Stimulated activated CD8-positive, alpha-beta memory T cell treated with anti-CD3 and anti-CD28 coated beads, Interleukin-4, amount 100 ng/mL, for 48 hours (primary cell): ENCODE data around the gene PAQR6.

ENCODE experiments used
- DNase-seq: peaks from one replicate; pipeline ENCODE4 v3.0.0-alpha.2; 2020

Gene PAQR6, protein sequence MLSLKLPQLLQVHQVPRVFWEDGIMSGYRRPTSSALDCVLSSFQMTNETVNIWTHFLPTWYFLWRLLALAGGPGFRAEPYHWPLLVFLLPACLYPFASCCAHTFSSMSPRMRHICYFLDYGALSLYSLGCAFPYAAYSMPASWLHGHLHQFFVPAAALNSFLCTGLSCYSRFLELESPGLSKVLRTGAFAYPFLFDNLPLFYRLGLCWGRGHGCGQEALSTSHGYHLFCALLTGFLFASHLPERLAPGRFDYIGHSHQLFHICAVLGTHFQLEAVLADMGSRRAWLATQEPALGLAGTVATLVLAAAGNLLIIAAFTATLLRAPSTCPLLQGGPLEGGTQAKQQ

DNA sequence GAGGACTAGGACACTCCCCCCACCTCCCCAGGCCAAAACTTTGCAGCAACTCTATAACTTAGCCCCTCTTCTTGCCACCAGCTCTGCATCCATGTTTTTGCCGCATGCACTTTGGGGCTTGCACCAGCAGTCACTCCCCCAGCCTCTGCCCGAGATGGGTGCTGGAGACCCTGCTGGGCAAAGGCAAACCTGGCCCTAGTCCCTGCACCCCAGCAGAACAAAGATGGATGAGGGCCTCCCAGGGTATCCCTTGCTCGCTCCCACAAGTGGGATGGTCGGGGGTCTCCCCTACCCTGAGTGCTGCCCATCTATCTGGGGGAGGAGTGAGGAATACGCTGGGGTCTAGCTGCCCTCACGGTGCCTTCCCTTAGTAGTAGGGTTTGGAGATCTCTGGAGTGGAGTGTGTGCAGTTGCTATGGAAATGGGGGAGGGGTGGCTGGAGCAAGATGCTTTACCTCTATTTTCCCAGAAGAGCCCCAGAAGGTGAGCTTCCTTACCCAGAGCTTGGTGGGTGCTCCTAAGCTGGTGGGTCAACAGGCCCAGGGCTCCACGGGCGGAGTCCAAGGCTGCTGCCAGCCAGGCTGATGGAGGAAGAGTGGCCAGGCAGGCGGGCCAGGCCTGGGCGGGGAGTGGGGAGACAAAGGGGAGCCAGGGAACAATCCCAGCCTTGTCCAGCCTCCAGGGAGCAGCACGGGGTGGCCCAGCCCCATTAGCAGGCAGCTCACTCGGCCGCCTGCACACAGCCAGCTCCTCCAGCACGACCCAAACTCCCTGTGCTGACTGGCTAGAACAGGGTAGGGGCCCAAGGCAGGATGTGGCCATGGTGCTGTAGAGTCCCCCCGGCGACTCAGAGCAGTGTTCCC lies at the start of gene PAQR6:
PAQR6 (minus strand) TSS at position 597 of the 863 bp plus-strand sequence. CDS start 1,325 bp downstream, outside the sequence.
- DNase-seq: no peak

DNA sequence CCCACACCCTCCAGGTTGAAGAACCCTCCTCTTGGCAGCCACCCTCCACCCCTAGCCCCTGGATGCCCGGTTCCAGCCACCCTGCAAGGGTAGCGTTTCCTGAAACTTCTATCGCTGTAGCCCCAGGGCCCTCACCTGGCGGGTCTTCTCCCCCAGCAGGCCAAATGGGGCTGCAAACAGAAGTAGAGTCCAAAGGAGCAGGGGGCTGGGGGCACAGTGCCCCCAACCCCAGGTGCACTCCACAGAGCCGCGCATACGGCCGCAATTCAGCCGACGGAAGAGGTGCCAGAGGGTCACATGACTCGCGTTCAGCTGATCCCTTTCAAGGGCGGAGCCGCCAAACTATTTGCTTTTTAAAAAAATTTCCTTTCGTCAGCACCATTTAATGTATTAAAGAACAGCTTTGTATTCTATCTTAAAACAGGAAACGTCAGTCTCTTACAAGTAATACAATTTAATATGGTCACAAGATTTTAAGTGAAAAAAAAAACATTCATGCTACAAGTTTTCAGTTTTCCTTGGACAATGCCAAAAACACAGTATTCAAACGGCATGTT lies 47.6 kb upstream of the PAQR6 start, which contains the start of gene GLMP:
GLMP (minus strand) TSS at position 289 of the 557 bp plus-strand sequence; CDS start at position 255, 34 bp downstream.
- DNase-seq: peak; percentile 71

DNA sequence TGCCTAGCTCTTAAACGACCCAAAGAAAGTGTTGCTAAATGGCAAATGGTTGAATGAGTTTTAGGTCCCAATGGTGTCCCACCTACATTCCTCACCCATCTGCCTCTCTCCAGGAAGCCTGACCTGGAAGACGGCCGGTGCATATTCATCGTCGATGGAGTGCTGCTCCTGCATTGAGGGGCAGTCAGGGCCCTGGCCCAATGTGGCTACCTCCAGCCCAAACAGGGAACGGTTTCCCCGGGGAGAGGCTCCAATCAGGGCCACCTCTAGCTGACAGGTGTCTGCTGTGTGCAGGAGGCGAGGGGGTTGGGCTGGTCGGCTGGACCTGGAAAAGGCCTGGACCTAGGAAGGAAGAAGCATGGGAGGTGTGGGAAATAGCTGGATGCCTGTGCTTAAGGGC lies 46.0 kb upstream of the PAQR6 start:
- no peak for DNase-seq

DNA sequence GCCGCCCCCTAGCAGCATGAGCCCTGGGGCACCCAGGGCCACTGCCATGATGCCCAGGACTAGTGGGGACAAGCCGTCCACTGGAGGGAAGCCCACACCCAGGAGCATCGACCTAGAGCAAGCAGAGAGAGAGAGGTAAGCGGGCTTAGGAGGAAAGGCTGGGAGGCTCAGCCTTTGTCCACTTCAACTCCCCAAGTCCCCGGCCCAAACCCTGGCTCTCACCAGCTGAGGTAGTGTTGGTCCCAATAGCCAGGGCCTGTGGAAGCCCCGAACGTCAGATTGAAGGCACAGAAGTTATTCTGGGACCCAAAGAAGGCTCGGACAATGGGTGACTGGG lies 45.2 kb upstream of the PAQR6 start:
- DNase-seq: no peak

DNA sequence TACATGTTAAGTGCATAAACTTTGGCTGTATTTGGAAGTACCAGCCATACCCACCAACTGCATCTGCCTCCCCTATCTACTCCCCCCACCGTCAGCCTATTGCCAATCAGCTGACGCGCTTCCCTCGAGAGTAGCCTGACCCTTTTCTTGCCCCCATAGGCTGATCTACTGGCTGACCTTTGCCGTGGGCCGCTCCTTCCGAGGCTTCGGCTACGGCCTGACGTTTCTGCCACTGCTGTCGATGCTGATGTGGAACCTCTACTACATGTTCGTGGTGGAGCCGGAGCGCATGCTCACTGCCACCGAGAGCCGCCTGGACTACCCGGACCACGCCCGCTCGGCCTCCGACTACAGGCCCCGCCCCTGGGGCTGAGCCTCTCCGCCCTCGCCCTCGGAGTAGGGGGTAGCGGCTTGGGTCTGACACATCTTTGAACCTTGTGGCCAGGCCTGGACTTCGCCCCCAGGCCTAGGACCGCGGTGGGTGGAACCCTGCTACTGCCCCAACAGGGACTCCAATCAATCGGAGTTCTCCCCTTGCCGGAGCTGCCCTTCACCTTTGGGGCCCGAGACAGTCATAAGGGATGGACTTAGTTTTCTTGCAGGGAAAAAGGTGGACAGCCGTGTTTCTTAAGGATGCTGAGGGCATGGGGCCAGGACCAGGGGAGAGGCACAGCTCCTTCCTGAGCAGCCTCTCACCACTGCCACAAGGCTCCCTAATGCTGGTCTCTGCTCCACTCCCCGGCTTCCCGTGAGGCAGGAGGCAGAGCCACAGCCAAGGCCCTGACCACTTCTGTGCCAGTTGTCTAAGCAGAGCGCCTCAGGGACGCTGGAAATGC lies 43.6 kb upstream of the PAQR6 start:
- peak; percentile 44 for DNase-seq

DNA sequence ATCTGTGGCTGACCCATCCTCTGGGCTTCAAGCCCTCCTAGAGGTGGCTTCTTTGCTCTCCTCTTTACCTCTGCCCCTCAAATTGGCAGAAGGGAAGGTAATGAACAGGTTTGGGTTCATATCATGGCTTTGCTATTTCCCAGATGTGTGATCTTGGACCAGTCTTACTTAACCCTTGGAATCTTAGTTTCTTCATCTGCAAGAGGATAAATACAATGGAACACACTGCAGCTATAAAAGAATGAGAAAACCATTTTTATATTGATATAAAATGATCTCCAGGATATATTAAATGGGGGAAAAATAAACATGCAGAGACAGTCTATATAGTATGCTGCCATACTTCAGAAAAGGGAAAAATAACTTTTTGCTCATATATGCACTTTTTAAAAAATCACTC lies 42.0 kb upstream of the PAQR6 start:
- DNase-seq: no peak

DNA sequence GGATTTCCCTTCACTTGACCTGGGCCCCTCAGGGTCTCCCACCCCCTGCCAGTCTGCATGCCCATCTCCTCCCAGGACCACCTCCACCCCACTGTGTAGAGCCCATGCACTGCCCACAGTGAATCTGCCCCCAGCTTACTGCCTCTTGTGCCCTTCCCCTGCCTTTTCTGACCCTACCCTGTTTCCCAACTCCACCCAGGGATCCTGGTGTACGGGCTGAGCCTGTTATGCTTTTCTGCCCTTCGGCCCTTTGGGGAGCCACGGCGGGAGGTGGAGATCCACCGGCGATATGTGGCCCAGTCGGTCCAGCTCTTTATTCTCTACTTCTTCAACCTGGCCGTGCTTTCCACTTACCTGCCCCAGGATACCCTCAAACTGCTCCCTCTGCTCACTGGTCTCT lies 38.2 kb upstream of the PAQR6 start:
- no peak for DNase-seq

DNA sequence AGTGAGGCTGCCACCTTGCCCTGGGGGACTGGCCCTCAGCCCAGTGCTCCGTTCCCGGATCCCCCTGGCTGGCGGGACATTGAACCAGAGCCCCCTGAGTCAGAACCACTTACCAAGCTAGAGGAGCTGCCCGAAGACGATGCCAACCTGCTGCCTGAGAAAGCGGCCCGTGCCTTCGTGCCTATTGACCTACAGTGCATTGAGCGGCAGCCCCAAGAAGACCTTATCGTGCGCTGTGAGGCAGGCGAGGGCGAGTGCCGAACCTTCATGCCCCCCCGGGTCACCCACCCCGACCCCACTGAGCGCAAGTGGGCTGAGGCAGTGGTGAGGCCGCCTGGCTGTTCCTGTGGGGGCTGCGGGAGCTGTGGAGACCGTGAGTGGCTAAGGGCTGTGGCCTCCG lies 37.6 kb upstream of the PAQR6 start:
- DNase-seq: no peak

DNA sequence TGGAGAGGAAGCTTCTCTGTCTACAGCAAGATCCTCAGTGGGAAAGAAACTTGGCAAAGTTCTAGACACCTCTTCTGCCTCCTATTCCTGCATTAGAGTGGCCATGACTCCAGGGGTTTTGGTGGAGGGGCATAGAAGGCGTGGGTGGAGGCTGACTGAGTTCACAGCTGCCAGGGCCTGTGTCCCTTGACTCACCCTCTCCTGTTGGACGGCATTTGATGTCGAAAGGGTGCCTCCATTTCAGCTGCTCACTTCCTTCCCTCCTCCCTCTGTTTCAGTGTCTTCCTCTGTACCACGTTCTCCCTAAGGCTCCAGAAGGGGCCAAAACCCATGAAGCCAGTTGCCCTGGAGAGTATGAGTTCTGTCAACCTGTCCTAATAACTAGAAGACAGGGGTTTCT lies 36.9 kb upstream of the PAQR6 start:
- DNase-seq: no peak

DNA sequence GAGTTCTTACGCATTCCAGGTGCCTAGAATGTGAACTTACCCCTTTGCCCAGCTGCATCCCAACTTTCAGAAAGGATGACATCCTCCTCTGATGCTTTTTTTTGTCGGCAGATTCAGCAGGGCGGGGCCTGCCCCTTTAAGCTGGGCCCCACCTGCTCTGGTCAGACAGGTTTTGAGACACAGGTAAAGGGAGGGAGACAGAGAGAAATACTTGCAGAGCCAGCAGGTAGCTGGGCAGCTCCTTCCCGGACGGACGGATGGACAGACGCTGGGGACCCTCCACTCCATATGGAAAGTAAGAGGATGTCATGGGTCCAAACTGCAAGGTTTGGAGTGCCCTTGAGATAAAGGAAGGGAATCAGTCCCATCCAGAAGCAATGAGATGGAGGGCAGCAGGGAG lies 36.3 kb upstream of the PAQR6 start, which contains the start of gene TMEM79:
TMEM79 (plus strand) TSS at position 214 of the 400 bp plus-strand sequence. CDS start 902 bp downstream, outside the sequence.
- no peak for DNase-seq

DNA sequence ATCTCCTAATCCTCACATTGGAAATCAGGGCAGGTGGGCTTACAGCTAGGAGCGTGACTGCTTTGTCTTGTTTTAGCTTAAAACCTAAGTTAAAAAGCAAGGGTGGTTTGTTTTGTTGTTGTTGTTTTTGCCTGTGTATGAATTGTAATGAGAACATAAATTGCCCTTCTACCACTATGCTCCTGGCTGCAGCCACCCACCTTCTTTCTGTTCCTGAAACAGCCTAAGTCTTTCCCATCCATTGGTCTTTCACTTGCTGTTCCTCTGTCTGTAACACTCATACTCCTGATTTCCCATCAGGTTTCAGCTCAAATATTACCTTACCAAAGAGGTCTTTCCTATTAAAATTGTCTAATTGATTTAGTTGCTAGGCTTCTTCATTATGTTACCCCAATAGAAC lies 35.7 kb upstream of the PAQR6 start:
- no peak for DNase-seq

DNA sequence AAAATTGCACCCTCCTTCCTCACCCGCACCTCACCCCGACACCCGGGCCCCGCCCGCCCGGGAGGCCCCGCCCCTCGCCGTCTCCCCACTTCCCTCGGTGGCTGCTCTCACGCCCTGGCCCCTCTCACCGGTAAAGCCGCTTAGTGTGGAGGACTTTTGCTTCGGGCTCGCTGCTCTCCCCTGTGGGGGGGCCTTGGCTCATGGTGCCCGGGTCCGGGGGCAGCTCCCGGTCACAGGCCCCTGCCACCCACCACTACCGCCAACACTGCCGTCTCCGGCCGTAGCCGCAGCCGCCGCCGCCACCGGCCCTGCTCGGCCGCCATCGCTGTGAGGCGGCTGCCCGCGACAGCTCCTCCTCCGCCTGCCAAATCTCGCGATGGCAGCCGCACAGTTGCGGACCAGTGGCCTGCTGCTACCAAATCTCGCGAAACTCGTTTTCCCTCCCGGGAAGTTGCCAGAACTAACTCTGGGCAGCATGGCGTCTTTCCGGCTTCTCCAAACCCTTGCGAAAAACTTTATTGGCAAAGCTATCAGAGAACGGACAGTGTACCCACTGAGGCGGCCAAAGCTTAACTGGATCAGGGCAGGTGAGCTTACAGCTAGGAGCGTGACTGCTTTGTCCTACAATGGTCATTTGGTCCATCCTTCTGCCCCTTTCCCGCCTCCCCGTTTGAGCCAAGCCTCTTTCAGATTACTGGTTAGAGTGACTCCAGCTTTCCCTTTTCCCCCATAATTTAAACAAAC lies 34.8 kb upstream of the PAQR6 start, which contains the start of gene SMG5:
SMG5 (minus strand) TSS at position 347 of the 744 bp plus-strand sequence; CDS start at position 202, 145 bp downstream.
- peak; percentile 95 for DNase-seq

DNA sequence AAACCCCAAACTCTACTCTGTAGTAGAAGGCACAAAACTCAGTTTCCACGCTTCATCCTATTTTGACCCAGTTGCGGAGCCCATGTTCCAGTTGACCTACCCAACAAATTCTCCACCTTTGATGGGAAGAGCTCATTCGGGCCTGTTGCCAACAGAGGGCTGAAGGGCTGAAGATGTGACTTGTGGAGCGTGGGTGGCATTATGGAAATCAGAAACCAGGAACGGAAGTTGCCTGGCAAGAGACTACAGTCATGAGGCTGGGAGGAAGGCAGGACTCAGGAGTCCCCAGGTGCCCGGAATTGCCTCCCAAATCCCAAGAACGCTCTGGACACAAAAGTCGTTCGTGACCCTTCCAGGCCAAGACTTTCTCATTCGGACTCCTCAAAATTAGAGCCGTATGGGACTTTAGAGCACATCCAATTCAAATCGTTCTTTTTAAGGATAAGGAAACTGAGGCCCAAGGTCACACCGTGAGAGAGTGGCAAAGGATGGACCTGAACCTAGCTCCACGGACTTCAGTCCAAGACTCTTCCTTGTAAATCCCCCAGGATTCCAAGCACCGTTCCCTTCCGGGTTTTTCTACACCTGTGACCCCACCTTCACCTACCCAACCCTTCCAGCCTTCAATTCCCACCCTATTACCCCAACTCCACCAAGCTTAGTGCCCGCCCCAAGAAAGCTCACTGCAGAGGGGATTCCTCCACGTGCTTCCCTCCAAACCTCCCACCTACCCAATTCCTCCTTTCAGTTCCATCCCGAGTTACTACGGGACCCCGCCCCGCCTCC lies 34.0 kb upstream of the PAQR6 start:
- DNase-seq: peak; percentile 63

DNA sequence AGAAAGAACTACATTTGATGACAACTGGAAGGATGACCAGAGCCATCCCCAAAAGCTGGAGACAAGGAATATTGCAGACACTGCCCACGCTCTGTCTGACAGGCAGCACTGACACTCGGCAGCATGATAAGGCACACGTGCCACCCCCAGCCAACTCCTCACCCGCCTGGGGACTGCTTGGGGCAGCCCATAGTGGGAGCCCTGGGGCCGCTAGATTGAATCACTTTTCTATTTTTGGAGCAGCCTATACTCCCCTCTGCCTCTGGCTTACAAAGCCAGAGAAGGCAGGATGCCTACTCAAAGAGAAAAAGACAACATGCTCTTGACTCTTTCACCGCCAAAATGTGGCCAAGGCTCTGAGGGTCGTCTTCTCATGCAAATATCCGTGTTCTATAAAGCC lies 33.4 kb upstream of the PAQR6 start:
- DNase-seq: peak; percentile 70

DNA sequence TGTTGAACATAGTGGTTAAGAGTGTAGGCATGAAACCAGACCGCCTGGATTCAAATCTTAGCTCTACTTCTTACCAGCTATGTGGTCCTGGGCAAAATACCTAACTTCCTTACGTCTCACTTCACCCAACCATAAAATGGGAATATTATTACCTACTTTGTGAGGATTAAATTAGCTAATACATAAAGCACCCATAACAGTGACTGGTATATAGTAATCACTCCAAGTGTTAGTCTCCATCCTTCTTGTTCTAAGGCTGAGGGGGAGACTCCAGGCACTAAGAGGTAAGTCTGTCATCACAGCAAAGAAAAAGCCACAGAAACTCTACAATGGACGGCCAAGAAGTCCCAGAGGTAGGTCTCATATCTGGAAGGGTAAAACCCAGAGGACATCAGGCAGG lies 32.0 kb upstream of the PAQR6 start:
- no peak for DNase-seq

DNA sequence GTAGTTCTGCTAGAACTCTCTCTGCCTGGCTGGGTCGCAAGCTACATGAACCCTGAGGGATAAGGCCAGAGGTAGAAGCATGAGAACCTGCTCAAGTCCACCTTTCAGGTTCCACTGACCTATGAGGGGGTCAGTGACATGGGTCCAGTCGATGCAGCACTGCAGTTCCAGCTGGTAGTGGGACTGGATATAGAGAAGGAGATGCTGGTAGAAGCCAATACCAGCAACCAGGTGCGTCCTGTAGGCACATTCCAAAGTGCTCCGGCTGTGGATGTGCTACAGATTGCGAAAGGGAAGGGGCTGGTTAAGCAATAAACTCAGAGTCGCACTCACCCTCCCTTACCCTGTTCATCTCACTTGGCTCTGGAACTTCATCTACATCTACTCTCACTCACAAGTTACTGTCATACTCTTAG lies 29.1 kb upstream of the PAQR6 start:
- no peak for DNase-seq

DNA sequence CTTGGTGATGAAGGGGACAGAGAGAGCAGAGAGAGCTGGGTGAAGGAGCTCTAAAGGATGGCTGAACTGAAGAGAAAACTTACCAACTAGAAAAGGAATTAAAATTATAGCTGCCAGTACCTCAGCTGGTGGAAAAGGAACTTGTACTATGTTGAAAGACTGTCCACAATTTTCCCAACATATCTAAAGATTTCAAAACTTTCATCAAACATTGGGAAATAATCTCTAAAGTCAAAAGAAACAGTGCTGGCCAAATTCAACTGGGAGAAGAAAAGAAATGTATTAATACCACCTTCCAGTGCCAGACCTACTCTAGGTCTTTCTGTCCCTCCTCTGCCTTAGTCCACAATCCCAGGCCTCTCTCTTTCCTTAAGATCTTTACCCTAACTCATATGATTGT lies 28.7 kb upstream of the PAQR6 start:
- no peak for DNase-seq

DNA sequence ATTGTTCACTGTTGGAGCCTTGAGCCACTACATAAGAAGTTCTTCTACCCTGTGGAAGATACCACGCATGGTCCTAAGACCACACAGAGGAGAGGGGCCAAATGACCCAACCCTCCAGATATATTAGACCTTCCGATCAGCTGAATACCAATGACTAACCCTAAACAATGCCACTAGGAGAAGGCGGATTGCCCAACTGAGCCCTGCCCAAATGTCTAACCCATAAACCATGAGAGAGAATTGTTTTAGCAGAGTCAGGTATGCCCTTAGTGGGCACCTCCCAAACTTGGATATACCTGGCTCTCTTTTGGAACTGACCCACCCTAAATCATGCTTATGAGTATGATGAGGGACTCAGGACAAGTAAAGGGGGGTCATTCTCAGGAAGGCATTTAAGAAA lies 22.5 kb upstream of the PAQR6 start:
- DNase-seq: no peak

DNA sequence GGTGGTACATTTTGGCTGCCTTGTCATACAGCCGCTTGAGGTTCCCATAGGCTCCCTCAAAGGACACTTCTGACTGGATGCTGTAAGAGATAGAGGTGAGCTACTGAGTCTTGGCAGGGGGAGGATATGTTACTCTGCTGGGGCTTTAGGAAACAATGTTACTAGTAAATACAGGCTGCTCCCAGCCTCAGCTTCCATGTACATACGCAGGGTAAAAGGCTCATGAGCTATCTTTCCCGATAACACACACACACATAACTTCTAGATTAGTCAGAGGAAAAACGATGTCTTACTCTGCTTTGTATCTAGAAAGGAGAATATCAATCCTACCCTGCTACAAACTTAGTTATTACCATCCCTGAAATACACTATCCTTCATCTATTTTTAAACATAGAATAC lies 20.5 kb upstream of the PAQR6 start:
- DNase-seq: no peak

DNA sequence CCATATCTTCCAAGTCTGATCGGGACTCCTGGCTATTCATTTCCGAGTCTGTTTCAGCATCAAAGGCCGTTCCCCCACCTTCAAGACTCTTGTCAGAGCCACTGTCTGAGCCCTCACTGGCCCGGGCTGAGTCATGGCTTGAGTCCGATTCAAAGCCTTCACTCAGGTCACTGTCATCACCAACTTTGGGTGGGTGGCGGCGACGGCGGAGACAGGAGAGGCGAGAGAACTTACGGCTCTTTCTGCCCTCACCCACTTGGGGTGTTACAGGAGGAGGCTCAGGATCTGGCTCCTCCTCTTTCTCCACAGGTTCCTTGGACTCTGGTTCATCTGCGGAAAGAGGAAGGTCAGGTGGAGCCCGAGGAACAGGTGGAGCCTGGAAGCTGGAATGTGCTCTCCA lies 18.2 kb upstream of the PAQR6 start:
- no peak for DNase-seq

DNA sequence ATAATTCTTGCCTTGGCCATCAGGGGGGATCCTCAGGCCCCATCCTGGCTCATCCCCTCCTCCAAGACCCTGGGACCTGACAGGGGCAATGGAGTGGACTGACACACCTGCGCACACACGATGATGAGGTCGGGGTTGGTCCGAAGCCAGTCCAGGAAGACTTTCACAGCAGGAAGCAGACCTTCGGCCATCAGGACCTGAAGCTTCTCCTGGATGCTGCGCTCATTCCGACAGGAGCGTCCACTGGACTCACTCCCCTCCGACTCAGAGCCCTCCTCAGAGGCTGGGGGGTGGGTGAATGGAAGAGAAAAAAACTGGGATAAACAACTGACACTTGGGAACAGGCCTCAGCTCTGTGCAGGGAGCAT lies 15.4 kb upstream of the PAQR6 start:
- no peak for DNase-seq
